ENCODE measurements around the gene BHLHA15.

BHLHA15 gene

DNA sequence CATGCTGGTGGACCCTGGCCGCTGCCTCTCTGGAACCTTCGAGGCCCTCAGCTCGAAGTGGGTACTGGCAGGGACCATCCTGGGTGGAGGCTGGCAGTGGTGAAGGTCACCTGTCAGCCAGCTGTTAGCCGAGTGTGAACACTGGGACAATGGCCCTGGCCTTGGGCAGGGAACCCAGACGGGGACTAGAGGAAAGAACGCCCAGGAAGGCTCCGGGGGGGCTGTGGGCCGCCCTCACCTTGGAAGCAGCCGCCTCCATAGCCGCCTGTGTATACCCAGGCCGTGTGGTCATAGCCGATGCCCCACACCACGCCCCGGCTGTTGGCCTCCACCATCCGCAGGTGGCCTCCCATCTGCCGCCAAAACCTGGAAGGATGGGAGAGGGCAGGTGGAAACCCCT, 17.6 kb downstream of the BHLHA15 start:
- no peak for DNase-seq

DNA sequence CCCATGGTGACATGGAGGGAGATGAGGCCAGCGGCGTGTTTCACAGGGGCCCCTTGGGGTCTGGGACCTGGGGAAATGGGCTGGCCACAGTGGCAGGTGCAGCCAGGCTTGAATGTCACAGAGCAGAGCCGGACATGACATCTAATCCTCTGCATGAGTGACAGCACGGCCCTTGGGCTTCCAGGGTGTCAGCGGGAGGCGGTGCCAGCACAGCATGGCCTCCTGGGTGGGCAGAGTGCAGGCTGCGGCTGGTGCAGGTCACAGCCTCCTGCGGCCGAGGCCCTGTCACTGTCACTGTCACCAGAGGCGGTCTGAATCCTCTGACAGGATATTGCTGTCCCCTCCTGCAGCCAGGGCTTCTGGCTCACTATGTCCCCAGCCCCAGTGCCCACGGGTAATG, 18.2 kb downstream of the BHLHA15 start:
- DNase-seq = no peak

DNA sequence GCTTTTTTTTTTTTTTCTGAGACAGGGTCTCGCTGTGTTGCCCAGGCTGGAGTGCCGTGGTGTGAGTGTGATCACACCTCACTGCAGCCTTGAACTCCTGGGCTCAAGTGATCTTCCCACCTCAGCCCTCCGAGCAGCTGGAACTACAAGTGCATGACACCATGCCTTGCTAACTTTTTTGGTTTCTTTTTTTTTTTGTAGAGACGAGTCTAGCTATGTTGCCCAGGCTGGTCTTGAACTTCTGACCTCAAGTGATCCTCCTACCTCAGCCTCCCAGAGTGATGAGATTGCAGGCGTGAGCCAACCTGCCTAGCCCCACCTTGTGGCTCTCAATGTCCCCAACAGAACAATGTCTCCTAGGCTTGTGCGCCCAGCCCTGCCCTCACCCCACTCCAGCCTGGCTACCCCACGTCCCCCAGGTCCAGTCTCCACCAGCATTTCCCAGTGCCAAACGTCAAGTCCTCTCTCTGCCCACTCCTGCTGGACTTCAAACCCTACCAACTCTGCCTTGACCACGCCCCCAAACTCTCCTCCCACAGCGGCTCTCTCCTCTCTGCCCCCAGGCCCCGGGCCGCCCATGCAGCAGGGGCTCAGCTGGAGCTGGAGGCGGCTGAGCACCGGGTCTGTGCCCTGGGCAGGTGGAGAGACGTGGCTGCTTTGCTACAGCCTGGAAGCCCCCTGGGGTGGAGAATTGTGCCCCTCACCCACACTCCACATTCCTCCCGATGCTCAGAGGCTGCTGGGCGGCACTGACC, 18.9 kb downstream of the BHLHA15 start:
- no peak for DNase-seq

DNA sequence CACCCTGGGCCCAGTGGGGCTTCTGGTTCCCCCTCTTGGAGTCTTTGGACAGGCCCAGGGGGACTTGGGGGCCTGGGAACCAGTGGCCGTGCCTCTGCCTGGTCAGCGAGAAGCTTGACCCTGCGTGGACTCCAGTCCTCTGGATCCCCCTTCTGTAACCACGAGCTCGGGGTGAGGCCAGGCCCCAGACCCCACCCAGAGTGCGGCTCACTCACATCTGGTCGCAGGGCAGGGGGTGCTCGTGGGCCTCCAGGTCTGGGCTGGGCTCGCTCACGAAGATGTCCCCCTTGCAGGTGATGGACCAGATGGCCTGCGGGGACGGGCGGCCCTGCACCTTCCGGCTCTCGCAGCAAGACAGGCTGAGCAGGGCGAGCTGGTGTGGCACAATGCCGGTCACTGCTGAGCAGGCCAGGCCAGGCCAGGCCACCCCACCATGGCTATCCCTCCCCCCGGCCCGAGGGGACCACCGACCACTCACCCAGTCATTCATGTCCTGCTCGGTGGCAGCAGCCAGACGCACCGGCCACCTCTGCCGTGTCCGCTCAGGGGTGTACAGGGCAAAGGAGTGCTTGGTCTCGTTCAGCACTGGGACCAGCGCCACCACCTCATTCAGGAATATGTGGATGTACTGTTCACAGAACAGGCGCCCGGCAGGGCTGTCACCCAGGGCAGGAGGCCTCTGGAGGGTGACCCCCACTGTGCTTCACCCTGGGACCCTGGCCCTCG, 19.7 kb downstream of the BHLHA15 start:
- no peak for DNase-seq

DNA sequence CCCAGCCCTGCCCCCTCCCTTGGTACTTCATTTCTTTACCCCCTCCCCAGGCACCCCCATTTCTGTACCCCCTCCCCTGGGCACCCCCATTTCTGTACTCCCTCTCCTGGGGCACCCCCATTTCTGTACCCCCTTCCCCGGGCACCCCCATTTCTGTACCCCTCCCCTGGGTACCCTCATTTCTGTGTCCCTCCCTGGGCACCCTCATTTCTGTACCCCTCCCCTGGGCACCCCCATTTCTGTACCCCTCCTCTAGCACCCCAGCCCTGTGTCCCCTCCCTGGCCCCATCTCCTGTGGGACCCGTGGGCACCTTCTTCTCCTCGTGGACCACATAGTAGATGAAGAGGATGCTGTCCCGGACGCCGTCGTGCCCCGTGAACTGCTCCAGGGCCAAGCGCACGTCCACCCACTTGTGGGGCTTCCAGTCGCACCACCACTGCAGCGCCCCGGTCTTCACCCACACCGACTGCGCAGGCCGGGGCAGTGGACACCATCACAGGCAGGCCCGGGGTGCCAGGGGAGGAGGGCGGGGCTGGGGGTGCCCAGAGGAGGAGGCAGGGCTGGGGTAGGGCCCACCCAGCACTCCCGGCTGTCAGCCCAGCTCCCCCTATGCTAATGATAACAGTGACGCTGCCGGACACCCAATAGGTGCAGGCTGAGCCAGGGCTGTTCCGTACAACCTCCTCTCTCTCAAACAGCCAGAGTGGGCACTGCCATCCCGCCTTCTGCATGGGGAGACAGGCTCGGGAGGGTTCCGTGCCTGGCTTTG, 20.4 kb downstream of the BHLHA15 start:
- DNase-seq = no peak

DNA sequence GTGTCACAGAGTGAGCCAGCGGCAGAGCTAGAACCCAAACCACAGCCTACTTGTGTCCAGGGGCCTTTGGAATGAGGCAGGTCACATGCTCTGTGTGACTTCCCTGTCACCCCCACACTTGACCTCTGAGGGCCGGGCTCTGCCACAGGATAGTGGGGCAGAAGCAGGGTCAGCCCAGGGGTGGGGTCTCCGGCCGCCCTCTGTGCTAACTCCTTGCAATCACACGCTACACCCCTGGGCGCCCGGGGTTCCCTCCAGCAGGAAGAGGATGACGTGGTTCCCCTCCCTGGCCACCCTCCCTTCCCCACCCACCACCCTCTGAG, 21.0 kb downstream of the BHLHA15 start:
- no peak for DNase-seq

DNA sequence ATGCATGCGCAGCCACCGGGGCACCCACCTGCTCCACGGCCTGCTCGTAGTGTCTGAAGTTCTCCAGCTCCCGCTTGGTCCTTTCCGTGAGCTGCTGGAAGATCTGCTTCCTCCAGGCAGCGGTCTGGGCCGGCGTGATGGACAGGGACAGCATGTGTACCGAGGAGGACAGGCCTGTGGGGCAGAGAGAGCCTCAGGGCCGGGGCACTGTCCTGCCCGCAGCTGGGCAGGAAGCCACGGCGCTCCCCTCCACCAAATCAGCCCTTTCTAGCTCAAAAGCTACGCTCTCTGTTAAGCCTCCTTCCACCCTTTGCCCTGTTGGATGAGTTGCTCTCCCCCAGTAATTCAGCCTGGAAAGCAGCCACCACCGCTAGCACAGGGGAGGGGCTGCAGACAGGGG, 21.6 kb downstream of the BHLHA15 start:
- no peak for DNase-seq

DNA sequence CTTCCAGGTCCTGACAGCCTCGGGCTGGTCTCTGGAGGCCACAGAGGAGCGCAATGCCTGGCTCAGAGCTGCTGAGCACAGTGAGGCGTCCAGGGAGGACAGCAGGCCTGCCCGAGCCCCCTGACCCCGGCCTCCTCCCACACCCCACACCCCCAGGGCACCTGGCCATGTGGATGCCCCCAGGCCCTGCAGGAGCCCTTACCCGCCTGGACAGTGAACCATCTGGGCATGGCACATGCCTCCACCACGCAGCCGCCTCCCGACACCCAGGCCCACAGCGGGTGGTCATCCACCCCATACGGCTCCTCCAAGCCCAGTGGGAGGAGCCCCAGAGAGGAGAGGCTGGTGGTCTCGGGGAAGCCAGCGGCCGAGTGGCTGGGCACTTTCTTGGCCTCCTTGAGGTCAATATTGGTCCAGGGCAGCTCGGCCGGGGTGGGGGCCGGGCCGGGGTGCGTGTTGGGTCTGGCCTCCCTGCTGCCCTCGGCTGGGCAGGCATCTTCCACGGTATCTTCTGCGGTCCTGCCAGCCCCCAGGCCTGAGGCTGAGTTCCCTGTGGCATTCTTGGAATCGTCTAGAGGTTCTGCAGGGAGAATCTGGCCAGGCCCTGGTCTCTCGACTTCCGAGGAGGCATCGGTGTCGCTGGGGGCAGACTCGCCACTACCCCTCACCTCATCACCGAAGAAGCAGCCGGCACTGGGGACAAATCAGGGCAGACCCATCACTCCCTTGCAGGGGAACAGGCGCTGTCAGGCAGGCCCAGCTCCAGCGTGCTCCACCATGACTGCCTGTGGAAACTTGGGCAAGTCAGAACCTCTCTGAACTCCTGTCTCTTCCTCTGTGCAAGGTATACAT, 22.2 kb downstream of the BHLHA15 start:
- DNase-seq = no peak

DNA sequence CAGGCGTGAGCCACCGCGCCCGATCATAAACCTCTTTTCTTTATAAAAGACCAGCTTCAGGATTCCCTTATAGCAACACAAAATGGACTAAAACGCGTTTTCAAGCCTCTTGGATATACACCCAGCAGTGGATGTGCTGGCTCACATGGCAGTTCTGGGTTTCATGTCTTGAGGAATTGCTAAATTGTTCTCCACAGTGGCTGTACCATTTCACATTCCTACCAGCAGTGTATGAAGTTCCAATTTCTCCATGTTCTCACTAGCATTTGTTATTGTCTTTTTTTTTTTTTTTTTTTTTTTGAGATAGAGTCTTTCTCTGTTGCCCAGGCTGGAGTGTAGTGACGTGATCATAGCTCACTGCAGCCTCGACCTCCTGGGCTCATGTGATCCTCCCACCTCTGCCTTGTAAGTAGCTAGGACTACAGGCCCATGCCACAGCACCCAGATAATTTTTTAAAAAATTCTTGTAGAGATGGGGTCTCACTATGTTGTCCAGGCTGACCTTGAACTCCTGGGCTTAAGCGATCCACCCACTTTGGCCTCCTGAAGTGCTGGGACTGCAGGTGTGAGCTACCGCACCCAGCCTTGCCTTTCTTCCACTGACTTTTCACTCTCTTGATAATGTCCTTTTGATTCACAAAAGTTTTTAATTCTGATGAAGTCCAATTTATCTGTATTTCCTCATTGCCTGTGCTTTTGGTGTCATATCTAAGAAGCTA, 23.3 kb downstream of the BHLHA15 start:
- DNase-seq = no peak

DNA sequence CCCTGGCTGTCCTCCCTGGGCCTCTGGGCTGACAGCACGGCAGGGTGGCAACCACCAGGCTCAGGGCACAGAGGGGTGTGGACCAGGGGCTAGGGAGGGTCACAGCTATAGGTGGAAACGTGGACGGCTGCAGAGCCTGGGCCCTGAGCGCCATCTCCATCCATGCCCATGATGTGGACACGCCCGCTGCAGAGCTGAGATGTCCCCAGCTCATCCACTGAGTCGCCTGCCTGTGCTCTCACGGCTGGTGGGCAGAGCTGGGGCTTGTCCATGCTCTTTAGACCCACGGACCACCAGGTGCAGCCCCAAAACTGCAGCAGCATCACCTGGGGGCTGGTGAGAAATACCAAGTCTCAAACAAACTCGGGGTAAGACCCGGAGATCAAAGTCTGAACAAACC, 24.7 kb downstream of the BHLHA15 start:
- DNase-seq = no peak

DNA sequence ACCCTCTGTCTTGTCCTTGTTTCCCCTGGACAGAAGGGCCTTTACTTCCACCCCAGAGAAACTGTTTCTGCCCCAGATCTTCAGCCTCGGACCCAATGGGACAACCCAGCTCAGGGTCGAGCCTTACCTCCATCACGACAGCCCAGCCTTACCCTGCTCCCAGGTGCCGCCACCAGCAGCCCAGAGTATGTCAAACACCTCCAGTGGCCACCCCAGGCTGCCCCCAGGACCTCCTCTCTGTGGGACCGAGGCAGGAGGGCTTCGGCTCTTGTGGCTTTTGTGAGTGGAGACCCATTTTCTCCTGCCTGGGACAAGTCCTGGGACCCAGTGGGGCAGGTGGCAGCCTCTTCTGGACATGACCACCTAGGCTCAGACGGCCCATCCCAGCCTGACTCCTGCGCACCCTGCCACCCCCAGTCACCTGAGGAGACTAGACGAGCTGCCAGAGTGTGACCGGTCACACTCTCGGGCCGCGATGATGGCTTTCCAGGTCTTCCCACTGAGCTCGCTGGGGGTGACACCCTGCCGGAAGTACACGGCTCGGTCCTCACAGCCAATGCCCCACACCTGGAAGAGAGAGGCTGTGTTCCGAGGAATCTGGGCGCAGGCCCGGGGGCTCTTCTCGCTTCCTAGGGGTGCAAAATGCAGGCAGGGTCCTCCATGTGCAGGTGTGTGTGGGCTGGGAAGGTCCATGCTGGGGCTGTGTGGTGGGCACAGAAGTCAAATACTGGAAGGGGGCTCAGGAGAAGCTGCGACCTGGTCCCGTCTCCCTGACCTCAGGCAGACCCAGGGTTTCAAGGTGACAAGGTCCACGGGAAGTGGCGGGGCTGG, 25.3 kb downstream of the BHLHA15 start:
- no peak for DNase-seq

DNA sequence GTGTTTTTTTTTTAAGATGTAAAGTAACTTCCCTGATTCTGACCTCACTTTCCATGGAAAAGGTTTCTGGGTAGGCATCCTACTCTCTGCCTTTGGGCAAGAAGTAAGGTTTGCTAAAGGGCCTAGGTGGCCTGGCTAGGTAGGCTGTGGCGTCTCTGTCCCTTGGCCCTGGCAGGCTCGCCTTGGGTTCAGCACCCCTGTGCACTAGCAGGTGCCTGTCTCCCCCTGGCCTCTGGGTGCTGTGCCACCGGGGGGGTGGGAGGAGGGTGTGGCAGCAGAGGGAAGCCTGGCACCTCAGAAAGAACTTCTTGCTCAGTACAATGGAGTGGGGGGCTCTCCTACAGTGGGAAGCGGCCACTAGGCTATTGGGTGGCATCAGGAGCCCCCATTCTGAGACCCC, 26.8 kb downstream of the BHLHA15 start:
- no peak for DNase-seq

DNA sequence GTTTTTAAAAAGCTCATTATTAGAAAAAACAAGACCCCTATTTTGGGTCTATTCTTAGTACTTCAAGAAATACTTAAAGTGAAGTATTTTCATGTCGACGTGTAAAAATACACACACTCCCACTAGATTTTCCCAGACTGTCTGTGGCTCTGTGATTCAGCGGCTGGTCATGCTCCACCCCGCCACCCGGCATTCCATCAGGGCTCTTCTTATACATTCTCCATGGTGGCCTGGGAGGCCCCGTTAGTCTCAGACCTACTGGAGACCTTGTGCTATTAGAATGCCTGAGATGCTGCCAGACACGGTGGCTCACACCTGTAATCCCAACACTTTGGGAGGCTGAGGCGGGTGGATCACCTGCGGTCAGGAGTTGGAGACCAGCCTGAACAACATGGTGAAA, 27.7 kb downstream of the BHLHA15 start:
- DNase-seq = no peak

DNA sequence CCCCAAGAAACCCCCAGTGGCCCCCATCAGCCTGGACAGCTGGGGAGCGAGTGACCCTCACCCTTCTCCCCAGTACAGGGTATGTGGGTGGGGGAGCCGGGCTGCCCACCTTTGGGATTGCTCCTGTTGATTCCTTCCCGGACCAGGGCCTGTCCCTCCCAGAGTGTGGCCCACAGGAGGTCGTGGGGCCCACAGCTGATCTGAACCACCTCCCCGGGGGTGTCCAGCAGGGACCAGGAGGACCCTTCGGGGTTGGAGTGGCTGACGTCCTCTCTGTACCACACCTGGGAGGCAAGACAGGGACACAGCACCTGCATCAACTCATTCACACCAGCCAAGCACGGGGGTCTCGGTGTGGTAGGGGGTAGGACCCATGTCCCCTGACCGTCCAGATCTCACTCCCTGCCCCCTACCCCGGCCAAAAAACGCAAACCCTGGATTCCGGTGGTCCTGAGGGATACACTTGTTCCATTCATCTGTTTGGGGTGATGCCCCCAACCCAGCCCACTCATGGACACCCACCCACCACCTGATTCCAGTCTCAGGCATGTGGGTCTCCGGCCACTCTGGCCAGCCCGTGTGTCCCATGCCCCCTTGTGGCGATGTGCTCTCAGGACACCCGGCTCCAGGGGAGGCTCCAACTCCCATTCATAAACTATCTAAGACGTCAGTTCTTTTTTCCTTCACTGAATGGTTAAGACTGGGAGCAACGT, 29.9 kb downstream of the BHLHA15 start:
- DNase-seq = no peak

DNA sequence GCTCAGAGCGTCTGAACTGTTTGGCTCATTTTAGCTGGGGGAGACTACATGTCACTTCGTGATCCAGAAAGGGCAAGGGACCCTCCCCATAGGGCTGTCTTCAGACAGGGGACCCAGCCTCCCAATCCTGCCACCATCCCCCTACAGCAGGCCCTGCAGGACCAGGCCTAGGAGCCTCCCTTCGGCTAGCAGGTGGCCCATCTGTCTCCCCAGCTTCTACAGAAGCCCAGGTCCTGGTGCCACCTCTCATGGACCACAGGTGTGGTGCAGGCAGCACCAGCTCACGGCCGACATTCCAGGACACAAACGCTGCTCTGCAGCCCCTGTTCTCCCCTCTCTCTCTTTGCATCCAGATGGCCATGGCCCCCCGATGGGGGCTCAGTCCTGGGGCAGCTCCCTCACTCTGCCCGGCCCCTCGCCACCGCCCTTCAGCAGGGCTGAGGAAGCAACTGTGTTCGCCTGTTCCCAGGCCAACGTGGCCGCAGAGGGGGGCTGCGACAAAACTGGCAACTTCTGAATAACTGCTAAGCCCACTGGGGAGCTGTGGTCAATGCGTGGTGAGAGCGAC, 30.5 kb downstream of the BHLHA15 start:
- DNase-seq = no peak

DNA sequence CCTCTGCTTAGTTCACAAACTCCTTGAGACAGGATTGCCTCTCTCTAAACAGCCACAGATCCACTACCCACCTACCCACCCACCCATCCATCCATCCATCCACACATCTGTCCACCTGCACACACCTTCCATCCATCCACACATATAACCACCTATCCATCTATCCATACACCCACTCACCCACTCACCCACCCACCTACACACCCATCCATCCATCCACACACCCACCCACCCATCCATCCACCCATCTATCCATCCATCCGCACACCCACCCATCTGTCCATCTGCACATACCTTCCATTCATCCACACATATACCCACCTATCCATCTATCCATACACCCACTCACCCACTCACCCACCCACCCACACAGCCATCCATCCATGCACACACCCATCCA, 31.1 kb downstream of the BHLHA15 start:
- DNase-seq = no peak

DNA sequence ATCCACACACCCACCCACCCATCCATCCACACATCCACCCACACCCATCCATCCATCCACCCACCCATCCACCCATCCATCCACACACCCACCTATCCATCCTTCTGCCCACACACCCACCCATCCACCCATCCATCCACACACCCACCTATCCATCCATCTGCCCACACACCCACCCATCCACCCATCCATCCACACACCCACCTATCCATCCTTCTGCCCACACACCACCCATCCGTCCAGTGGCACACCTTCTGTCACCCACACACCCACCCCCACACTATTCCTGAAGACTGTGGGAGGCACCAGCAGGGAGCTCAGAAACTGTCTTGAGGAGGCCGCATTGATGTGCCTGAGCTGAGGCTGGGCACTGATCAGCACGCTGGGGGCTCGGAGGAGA, 31.7 kb downstream of the BHLHA15 start:
- no peak for DNase-seq

DNA sequence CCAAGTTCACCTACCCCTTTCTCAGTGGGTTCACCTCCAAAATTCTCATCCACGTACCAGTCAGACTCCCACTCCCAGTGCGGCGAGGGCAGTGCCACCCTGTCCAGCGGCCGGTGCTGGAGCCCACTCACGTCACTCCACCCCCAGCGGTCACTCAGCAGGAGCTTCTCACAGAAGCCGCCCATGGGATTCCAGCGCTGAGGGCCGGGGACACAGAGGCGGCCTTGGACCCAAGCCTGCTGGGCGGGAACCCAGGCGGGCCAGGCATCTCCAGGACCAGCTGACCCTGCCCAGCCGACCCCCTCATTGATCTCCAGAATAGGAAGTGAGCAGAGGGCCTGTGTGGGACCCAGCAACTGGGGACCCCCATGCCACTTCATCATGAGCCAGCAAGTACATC, 33.6 kb downstream of the BHLHA15 start:
- no peak for DNase-seq

DNA sequence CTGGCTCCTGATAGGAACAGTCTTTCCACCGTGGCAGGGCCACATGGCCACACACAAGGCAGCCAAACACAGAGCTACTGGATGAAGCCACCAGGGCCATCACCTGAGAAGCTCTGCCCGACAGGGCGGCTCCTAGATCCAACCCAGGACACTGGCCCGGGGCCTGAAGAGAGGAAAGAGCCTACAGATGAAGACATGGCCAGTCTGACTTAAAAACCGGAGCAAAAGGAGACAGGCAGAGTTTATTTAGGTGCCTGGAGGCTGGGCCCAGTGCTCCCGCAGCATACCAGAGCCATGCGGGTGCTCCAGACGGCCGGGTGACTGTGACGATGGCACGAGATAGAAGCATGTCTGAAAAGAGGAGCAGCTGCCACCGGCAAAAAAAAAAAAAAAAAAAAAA, 36.9 kb downstream of the BHLHA15 start:
- DNase-seq = no peak

DNA sequence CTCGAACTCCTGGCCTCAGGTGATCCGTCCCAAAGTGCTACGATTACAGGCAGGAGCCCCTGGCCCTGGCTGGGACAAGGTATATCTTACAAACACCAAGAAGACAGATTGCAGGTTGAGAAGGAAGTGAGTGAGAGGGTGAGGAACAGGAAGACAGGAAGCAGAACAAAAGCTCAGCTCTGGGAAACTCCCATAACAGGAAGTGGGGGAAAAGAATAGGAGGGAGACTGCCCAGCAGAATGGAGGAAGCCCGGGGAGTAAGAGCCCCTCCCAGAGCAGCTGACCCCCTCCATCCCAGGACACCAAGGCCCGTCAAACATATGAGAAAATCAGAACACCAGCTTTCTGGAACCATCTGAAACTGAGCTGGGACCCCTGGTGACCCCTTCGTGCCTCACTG, 37.9 kb downstream of the BHLHA15 start:
- no peak for DNase-seq
